ENCODE measurements around the gene HOXC4.
A peak's percentile ranks its signal among the peaks of the same experiment; 100 is the strongest.
"Not testable (repeated sequence)": the region's sequence is repeated elsewhere in the genome, so short reads cannot be mapped to it uniquely, and the experiment has no call there.

The HOXC4 gene

GRCh38 chr12:54037360-54038283, 16.0 kb upstream of the HOXC4 start:
- intact Hi-C loops (cut with DNase I): no loop called here
- DNase-seq: peak in 1 of 10 donors; percentile 46

- intact Hi-C loops (cut with DNase I): no loop called here
- DNase-seq: no peak
Observed at GRCh38 chr12:54038284-54038870, 15.3 kb upstream of the HOXC4 start.

GRCh38 chr12:54038871-54039414, 14.7 kb upstream of the HOXC4 start:
- intact Hi-C loops (cut with DNase I): no loop called here
- DNase-seq: peak in 1 of 10 donors; percentile 62

- DNase-seq: no peak
- intact Hi-C loops (cut with DNase I): no loop called here
Observed at GRCh38 chr12:54039417-54040147, 14.1 kb upstream of the HOXC4 start.

- intact Hi-C loops (cut with DNase I): no loop called here
- DNase-seq: no peak
Observed at GRCh38 chr12:54040148-54040494, 13.5 kb upstream of the HOXC4 start.

- no peak for DNase-seq
- intact Hi-C loops (cut with DNase I): no loop called here
Observed at GRCh38 chr12:54040648-54041047, 13.0 kb upstream of the HOXC4 start.

- intact Hi-C loops (cut with DNase I): no loop called here
- DNase-seq: no peak
Observed at GRCh38 chr12:54041097-54041690, 12.4 kb upstream of the HOXC4 start.

- DNase-seq; intact Hi-C loops (cut with DNase I): not testable (repeated sequence)
Observed at GRCh38 chr12:54042033-54042432, 11.6 kb upstream of the HOXC4 start.

GRCh38 chr12:54042970-54043853, 10.4 kb upstream of the HOXC4 start:
- intact Hi-C loops (cut with DNase I): no loop called here
- no peak for DNase-seq

GRCh38 chr12:54044425-54045103, 9.1 kb upstream of the HOXC4 start:
- DNase-seq: no peak
- intact Hi-C loops (cut with DNase I): no loop called here

GRCh38 chr12:54045401-54045800, 8.2 kb upstream of the HOXC4 start:
- intact Hi-C loops (cut with DNase I): no loop called here
- no peak for DNase-seq

- intact Hi-C loops (cut with DNase I): no loop called here
- no peak for DNase-seq
Observed at GRCh38 chr12:54045868-54046521, 7.6 kb upstream of the HOXC4 start.

- intact Hi-C loops (cut with DNase I): no loop called here
- DNase-seq: peak in 1 of 10 donors; percentile 74
Observed at GRCh38 chr12:54046809-54047159, 6.9 kb upstream of the HOXC4 start.

- DNase-seq: peak in 1 of 10 donors; percentile 57
- intact Hi-C loops (cut with DNase I): no loop called here
Observed at GRCh38 chr12:54047160-54047963, 6.3 kb upstream of the HOXC4 start.

GRCh38 chr12:54047964-54048303, 5.7 kb upstream of the HOXC4 start:
- DNase-seq: no peak
- intact Hi-C loops (cut with DNase I): no loop called here

- intact Hi-C loops (cut with DNase I): no loop called here
Observed at GRCh38 chr12:54048406-54049093, 5.1 kb upstream of the HOXC4 start.

GRCh38 chr12:54049108-54049507, 4.5 kb upstream of the HOXC4 start:
- intact Hi-C loops (cut with DNase I): no loop called here
- no peak for DNase-seq

More at GRCh38 chr12:54048406-54049093, 5.1 kb upstream of the HOXC4 start:
- no peak for DNase-seq

- intact Hi-C loops (cut with DNase I): no loop called here
- DNase-seq: no peak
Observed at GRCh38 chr12:54050482-54050810, 3.2 kb upstream of the HOXC4 start.

Measured in posterior cingulate gyrus (tissue), 11 donors.